ENCODE data around the gene NCKAP5. TPM values are rescaled to one million over a fixed set of nuclear protein-coding genes. Genes with fewer than 3 reads are reported as not detected.

Gene NCKAP5
- total RNA-seq, 1 experiment from 2014 or later, result not detected

DNA sequence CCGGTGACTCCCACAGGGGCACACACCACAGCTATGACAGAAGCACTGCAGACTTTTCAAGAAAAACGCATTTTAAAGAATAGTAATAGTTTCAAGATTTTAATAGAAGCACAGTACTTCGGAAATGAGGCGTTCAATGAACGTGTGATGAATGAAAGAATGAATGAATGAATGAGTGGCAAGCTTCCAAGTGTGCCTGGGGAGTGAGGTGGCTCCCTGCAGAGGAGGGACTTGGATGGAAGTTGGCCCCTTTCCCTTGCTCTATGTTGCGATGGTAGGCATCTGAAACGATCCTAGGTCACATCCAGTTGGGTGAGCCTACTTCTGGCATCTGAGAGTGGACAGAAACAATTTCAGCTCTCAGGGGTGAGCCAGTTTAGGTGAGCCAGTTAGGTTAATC is 65.6 kb downstream of the NCKAP5 start:
- no peak overlapping the region for H3K27ac ChIP-seq
- CTCF ChIA-PET, result no interaction called here
- no peaks in the 10 kb centered on the region for H3F3A ChIP-seq (ENCODE audit: insufficient read depth, low read depth)
- no peaks in the 10 kb centered on the region for H3K36me3 ChIP-seq (ENCODE audit: low read depth)
- intact Hi-C loops (cut with micrococcal nuclease; ENCODE audit: unreplicated experiment), result no loop called here
- H3K9me2 ChIP-seq (ENCODE audit: insufficient read depth), result no peaks in the 10 kb centered on the region
- H3K4me3 ChIP-seq, result no peak overlapping the region
- no peak for DNase-seq
- no TSS peak for BruUV-seq (replicated peaks)
- peaks cover 40% of the 10 kb centered on the region for H3K27me3 ChIP-seq (ENCODE audit: insufficient read depth, low read depth)
- TF ChIP-seq, protein P1, sequence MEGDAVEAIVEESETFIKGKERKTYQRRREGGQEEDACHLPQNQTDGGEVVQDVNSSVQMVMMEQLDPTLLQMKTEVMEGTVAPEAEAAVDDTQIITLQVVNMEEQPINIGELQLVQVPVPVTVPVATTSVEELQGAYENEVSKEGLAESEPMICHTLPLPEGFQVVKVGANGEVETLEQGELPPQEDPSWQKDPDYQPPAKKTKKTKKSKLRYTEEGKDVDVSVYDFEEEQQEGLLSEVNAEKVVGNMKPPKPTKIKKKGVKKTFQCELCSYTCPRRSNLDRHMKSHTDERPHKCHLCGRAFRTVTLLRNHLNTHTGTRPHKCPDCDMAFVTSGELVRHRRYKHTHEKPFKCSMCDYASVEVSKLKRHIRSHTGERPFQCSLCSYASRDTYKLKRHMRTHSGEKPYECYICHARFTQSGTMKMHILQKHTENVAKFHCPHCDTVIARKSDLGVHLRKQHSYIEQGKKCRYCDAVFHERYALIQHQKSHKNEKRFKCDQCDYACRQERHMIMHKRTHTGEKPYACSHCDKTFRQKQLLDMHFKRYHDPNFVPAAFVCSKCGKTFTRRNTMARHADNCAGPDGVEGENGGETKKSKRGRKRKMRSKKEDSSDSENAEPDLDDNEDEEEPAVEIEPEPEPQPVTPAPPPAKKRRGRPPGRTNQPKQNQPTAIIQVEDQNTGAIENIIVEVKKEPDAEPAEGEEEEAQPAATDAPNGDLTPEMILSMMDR (conservative IDR thresholded peaks at IDR 0.05), result no peak
- TF ChIP-seq EZH2 (IDR thresholded peaks at IDR 0.05; ENCODE audit: low read depth), result no peak
- no peaks in the 10 kb centered on the region for H3K4me1 ChIP-seq (replicated peaks; ENCODE audit: insufficient read depth)
- no peak overlapping the region for H3K4me2 ChIP-seq
- H4K20me1 ChIP-seq (ENCODE audit: insufficient read depth), result no peaks in the 10 kb centered on the region
- H2AFZ ChIP-seq, result no peak overlapping the region
- POLR2A ChIA-PET (ENCODE audit: unreplicated experiment), result no interaction called here
- no peaks in the 10 kb centered on the region; the same call in 1 of the 2 replicates for H3K9me3 ChIP-seq (ENCODE audit: insufficient read depth, low read depth)
- H3K79me2 ChIP-seq (ENCODE audit: low read depth), result no peaks in the 10 kb centered on the region

- Histone ChIP-seq H3K36me3 (ENCODE audit: low read depth) (no peaks in the 10 kb centered on the region), H3K9me2 (ENCODE audit: insufficient read depth) (no peaks in the 10 kb centered on the region), H3K4me3 (no peak overlapping the region), H3K27ac (no peak overlapping the region), H3K4me2 (no peak overlapping the region), H3K9me3 (ENCODE audit: insufficient read depth, low read depth) (no peaks in the 10 kb centered on the region), H4K20me1 (ENCODE audit: insufficient read depth) (no peaks in the 10 kb centered on the region), H3K27me3 (ENCODE audit: insufficient read depth, low read depth) (peaks cover 55% of the 10 kb centered on the region), H3F3A (ENCODE audit: insufficient read depth, low read depth) (no peaks in the 10 kb centered on the region), H3K79me2 (ENCODE audit: low read depth) (no peaks in the 10 kb centered on the region), H3K4me1 (replicated peaks; ENCODE audit: insufficient read depth) (no peaks in the 10 kb centered on the region), H2AFZ (no peak overlapping the region)
- TF ChIP-seq EZH2 (IDR thresholded peaks at IDR 0.05; ENCODE audit: low read depth), result no peak
- TF ChIP-seq, protein P1 (conservative IDR thresholded peaks at IDR 0.05), result no peak
- DNase-seq, result no peak
- POLR2A ChIA-PET (ENCODE audit: unreplicated experiment), result no interaction called here
- CTCF ChIA-PET, result no interaction called here
- BruUV-seq (replicated peaks), result no TSS peak
- intact Hi-C loops (cut with micrococcal nuclease; ENCODE audit: unreplicated experiment), result no loop called here
Measured at GRCh38 chr2:133500917-133501316, 67.3 kb downstream of the NCKAP5 start.

DNA sequence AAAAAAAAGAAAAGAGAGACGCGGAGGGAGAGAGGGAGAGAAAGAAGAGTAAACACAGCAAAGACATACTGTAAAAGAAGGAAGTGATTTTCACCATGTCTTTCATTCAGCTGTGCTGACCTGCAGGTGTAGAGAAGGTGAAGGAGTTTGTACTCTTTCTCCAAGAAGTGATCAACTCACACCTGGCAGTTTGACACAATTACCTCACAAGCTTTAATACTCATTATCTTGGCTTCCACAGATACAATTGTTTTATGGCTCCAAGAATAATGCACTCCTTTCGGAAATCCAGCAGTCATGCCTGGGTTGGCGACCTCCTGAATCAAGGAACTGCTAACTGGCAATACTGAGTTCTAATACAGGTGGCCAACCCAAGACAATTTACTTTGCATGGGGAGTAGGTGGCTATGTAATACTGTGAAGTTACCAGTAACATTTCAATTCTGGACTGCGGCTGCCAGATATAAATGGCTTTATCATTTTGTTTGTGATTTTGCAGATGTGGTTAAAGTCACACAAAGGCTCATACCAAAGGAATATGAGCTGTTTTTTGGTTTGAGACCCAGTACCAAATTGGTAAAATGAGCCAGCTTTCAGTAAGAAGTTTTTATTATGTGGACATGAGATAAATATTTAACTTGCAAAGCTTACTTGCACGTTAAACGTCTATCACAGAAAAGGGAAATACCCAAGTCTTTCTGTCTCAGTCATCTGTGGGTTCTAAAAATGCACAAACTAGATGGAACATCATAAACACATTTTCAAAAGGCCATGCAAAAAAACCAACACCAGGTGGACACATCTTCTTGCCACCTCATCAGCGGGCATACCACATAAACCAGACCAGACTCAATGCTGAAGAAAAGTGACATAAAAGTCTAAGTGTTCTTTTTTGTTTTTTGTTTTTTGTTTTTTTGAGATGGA is 69.3 kb downstream of the NCKAP5 start:
- no TSS peak for BruUV-seq (replicated peaks)

More for the DNA sequence above, 69.3 kb downstream of the NCKAP5 start:
- Histone ChIP-seq H3K4me3 (no peak overlapping the region), H4K20me1 (ENCODE audit: insufficient read depth) (no peaks in the 10 kb centered on the region), H3K4me2 (no peak overlapping the region), H2AFZ (no peak overlapping the region), H3K27ac (no peak overlapping the region), H3F3A (ENCODE audit: insufficient read depth, low read depth) (no peaks in the 10 kb centered on the region), H3K79me2 (ENCODE audit: low read depth) (no peaks in the 10 kb centered on the region), H3K36me3 (ENCODE audit: low read depth) (no peaks in the 10 kb centered on the region), H3K4me1 (replicated peaks; ENCODE audit: insufficient read depth) (no peaks in the 10 kb centered on the region), H3K9me3 (ENCODE audit: insufficient read depth, low read depth) (no peaks in the 10 kb centered on the region), H3K27me3 (ENCODE audit: insufficient read depth, low read depth) (peaks cover 57% of the 10 kb centered on the region), H3K9me2 (ENCODE audit: insufficient read depth) (no peaks in the 10 kb centered on the region)
- CTCF ChIA-PET, result no interaction called here
- no peak for TF ChIP-seq EZH2 (IDR thresholded peaks at IDR 0.05; ENCODE audit: low read depth)
- TF ChIP-seq, protein P1 (conservative IDR thresholded peaks at IDR 0.05), result no peak
- POLR2A ChIA-PET (ENCODE audit: unreplicated experiment), result no interaction called here
- no peak for DNase-seq
- intact Hi-C loops (cut with micrococcal nuclease; ENCODE audit: unreplicated experiment), result no loop called here
